ENCODE results near the gene PISD. TPM values are rescaled to one million over a fixed set of nuclear protein-coding genes. Genes with fewer than 3 reads are reported as not detected.
"Not testable (repeated sequence)": the region's sequence is repeated elsewhere in the genome, so short reads cannot be mapped to it uniquely, and the experiment has no call there.

PISD gene
- 21.8 TPM for polyA plus RNA-seq (ENCODE audit: insufficient read length)

- peak; percentile 98 for DNase-seq
These were observed at the start of gene PISD for GRCh38 chr22:31661851-31662667. PISD (minus strand) TSS chr22:31662215; CDS start chr22:31662208, 7 bp downstream.

- DNase-seq, result not testable (repeated sequence)
These were observed 49.2 kb upstream of the PISD start for GRCh38 chr22:31711226-31711625.

- no peak for DNase-seq
These were observed 45.5 kb upstream of the PISD start for GRCh38 chr22:31707519-31707918.

GRCh38 chr22:31695423-31695822, 33.4 kb upstream of the PISD start:
- no peak for DNase-seq

GRCh38 chr22:31694046-31694445, 32.0 kb upstream of the PISD start:
- not testable (repeated sequence) for DNase-seq

GRCh38 chr22:31692186-31692886, 30.3 kb upstream of the PISD start:
- no peak for DNase-seq

GRCh38 chr22:31691408-31691807, 29.4 kb upstream of the PISD start:
- no peak for DNase-seq

GRCh38 chr22:31683181-31684105, 21.4 kb upstream of the PISD start:
- no peak for DNase-seq

- no peak for DNase-seq
These were observed 20.7 kb upstream of the PISD start for GRCh38 chr22:31682751-31683150.

- peak; percentile 64 for DNase-seq
These were observed 19.6 kb upstream of the PISD start for GRCh38 chr22:31681349-31682345.

GRCh38 chr22:31680861-31681341, 18.9 kb upstream of the PISD start:
- no peak for DNase-seq

- DNase-seq, result no peak
These were observed 16.7 kb upstream of the PISD start for GRCh38 chr22:31678748-31679147.

- peak; percentile 82 for DNase-seq
These were observed 14.7 kb upstream of the PISD start for GRCh38 chr22:31676700-31677099.

GRCh38 chr22:31674219-31674618, 12.2 kb upstream of the PISD start:
- DNase-seq, result not testable (repeated sequence)

GRCh38 chr22:31668849-31669248, 6.8 kb upstream of the PISD start:
- DNase-seq, result not testable (repeated sequence)

GRCh38 chr22:31662668-31663037, 638 bp upstream of the PISD start:
- no peak for DNase-seq

- DNase-seq, result not testable (repeated sequence)
These were observed 1.1 kb downstream of the PISD start for GRCh38 chr22:31660860-31661341.

- no peak for DNase-seq
These were observed 2.8 kb downstream of the PISD start for GRCh38 chr22:31659246-31659645.

GRCh38 chr22:31654408-31654807, 7.6 kb downstream of the PISD start:
- DNase-seq, result no peak

GRCh38 chr22:31653944-31654343, 8.1 kb downstream of the PISD start:
- DNase-seq, result no peak
